GM18861 (cell line): ENCODE results near the gene IL15RA.
"Not testable (repeated sequence)": the region's sequence is repeated elsewhere in the genome, so short reads cannot be mapped to it uniquely, and the experiment has no call there.

Source experiments
- ATAC-seq: cut with Tn5 transposase; IDR thresholded peaks from one replicate; pipeline ENCODE4 v1.9.1; 2021; ENCODE audit not compliant: unreplicated experiment

Gene IL15RA

GRCh38 chr10:5970527-5970926 lies 6.8 kb downstream of the IL15RA start:
- no peak for ATAC-seq

GRCh38 chr10:5970066-5970465 lies 7.3 kb downstream of the IL15RA start:
- ATAC-seq = no peak

- ATAC-seq = no peak
Observed at GRCh38 chr10:5968681-5969453, 8.5 kb downstream of the IL15RA start.

GRCh38 chr10:5968037-5968680 lies 9.2 kb downstream of the IL15RA start:
- ATAC-seq = no peak

GRCh38 chr10:5965266-5965665 lies 12.1 kb downstream of the IL15RA start:
- no peak for ATAC-seq

GRCh38 chr10:5964736-5965135 lies 12.6 kb downstream of the IL15RA start:
- ATAC-seq = no peak

- ATAC-seq = no peak
Observed at GRCh38 chr10:5963591-5963990, 13.8 kb downstream of the IL15RA start.

- no peak for ATAC-seq
Observed at GRCh38 chr10:5963071-5963470, 14.3 kb downstream of the IL15RA start.

- not testable (repeated sequence) for ATAC-seq
Observed at GRCh38 chr10:5962358-5962940, 14.9 kb downstream of the IL15RA start.

GRCh38 chr10:5961405-5962100 lies 15.8 kb downstream of the IL15RA start:
- no peak for ATAC-seq

GRCh38 chr10:5960973-5961275 lies 16.4 kb downstream of the IL15RA start:
- not testable (repeated sequence) for ATAC-seq

GRCh38 chr10:5960070-5960972 lies 17.0 kb downstream of the IL15RA start:
- ATAC-seq = no peak

GRCh38 chr10:5959581-5960069 lies 17.7 kb downstream of the IL15RA start:
- no peak for ATAC-seq

GRCh38 chr10:5959142-5959541 lies 18.2 kb downstream of the IL15RA start:
- ATAC-seq = no peak

GRCh38 chr10:5958675-5959074 lies 18.7 kb downstream of the IL15RA start:
- ATAC-seq = no peak

- ATAC-seq = no peak
Observed at GRCh38 chr10:5958077-5958476, 19.3 kb downstream of the IL15RA start.

- ATAC-seq = no peak
Observed at GRCh38 chr10:5956146-5956936, 21.0 kb downstream of the IL15RA start.

- ATAC-seq = no peak
Observed at GRCh38 chr10:5953676-5954075, 23.7 kb downstream of the IL15RA start.

- no peak for ATAC-seq
Observed at GRCh38 chr10:5952731-5953385, 24.5 kb downstream of the IL15RA start.
